ENCODE data around the gene THNSL1.

DNA sequence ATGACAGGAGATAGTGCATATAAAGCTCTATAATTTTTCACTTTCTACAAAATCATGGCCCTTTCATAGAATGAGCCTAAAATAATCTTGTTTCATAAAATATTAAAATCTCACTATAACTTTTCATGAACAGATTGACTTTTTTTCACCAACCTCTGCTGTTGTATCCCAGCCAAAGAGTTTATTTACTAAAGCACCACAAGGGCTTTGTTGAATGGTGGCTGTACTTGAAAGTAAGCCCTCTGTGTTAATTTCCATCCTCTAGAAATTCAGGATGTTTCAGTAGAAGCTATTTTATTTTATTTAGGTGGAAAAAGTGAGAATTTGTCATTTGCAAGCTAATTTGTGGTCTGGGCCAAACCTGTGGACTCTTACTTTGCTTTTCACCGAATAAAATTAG lies 30.2 kb downstream of the THNSL1 start:
- TF ChIP-seq POLR2A (IDR thresholded peaks at IDR 0.05) = no peak
- no peak for TF ChIP-seq CTCF (IDR thresholded peaks at IDR 0.05)
